Articular chondrocyte of knee joint (primary cell): ENCODE measurements around the gene ANP32E. TPM values are rescaled to one million over a fixed set of nuclear protein-coding genes. Genes with fewer than 3 reads are reported as not detected.

Experiments
- small RNA-seq: library from RNA; depleted of rRNA; stranded (forward); fragments of <200 nt; gene quantifications from one replicate; pipeline ENCODE3, GENCODE V24; 2012
- total RNA-seq: library from RNA; depleted of rRNA; stranded (reverse); fragments of >200 nt; gene quantifications from 2 replicates; pipeline ENCODE4 v1.2.3, GENCODE V29; 2012

The ANP32E gene
- total RNA-seq = 31.1 and 35.0 TPM in 2 replicates

DNA sequence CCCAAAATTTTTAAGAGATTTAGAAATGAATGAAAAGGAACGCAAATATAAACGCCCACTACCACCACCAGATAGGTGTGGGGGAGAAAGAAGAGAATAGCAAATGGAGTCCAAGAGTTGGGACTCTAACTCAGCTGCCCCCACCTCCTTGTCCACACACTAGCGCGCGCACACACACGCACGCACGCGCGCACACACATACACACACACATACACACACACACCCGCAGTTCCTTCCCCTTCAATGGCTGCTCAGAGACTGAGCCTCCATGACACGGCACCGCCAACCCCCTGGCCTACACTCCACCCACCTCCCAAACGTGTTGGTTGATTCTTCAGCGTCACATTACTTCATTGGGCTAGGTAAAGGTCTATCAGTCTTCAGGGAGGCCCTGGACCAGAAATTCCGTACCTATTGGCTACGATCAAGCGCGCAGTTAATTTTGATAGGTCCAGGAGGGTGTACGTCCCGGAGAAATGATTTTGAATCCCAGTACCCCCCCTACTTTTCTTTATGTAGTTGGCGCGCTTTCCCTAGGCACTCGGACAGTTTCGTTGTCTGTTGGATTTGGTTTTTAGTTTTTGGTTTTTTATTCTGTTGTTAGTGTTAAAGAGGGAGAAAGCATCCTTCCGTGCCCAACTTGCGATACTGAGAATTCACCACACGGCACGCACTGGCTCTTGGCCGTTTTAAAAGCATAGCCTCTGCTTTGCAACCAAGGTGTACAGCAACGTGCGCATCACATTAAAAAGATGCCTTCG lies at the start of gene ANP32E:
Gene ANP32E (minus strand): TSS at position 261 of the 762 bp plus-strand sequence. CDS start 326 bp downstream, outside the sequence.

DNA sequence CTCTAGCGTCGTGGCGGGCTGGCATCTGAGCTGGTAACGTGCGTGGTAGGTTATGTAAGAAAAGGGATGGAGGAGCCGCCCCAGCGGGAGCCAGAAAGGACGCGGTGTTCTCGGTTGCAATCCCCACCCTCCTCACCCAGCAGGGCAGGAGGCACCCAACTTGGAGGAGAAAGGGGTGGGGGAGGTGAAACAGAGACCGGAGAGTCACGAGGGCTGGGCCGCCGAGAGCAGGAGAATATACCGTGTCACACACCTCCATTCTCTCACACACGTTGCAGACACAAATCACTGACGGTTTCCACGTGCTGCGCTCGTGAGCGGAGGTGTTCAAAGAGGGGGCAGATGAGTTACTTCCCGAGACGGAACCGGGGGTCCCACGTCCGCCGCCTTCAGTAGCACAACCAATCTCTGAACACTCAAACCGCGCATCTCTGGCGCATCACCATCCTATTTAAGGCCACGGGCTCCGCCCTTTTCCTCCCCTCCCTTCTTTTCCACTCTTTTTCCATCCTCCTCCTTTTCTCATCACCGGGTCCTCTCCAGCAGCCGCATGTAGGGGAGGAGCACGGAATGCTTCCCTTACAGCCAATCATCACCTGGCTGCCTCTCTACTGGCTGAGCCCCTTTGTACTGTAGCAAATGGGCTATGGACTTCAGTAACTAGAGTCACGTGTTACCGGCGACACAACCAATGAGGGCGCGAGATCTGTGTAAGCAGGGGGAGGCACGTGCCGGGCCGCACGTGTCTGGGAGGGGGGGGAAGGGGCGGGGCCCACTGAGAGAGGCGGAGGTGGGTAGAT lies 46.0 kb upstream of the ANP32E start, which contains the start of gene CIART:
Gene CIART (plus strand): TSS at position 797 of the 800 bp plus-strand sequence. CDS start 714 bp downstream, outside the sequence.

DNA sequence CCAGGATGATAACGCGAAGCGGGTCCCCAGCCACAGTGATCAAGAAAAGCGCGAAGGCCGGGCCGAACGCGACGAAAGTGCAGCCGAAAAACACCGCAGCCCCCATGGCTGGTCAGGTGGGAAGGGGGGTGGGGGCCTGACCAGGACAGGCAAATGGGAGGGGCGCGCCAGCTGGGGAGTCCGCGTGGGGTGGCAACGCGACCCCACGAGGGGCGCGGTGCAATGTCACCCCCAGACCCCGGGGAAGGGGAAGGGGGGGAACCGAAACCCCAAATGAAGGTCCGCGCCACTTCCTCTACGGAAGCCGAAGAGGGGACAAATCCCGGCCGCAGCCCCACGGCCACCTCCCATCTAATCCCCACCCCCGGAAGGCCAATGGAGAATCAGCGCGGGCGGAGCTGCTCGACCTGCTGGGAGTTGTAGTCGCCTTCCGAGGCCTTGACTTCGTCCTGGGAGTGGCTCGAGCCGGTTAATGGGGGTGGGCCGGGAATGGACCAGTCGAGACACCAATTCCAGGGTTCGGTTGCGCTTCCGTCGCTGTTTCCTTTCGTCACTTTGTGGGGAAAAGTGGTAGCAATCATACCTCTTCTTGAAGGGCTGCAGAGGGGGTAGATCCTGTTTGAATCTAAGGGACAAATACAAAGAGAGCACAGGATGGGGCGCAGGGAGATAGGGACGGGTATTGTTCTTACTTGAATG lies 32.9 kb upstream of the ANP32E start, which contains the start of gene APH1A:
Gene APH1A (minus strand): TSS at position 312 of the 699 bp plus-strand sequence. CDS start 206 bp downstream, at position 106.

GRCh38 chr1:150257624-150258585 lies 22.0 kb upstream of the ANP32E start, which contains the start of gene CA14:
TSS of gene CA14 (plus strand) at chr1:150257774. CDS start at chr1:150258129, 355 bp downstream.

Small RNA genes within 50 kb of the gene (small RNA-seq; reads per million reads assigned to genes)
- not detected for gene RN7SL480P
- gene RNU2-17P = 0.92 reads per million, percentile 38 among the genes with 10 or more reads in this experiment

Other genes with a start within 250 kb of the ANP32E start
- 23.7 and 28.3 TPM in 2 replicates for gene OTUD7B, start 225.4 kb downstream of the ANP32E start, total RNA-seq
- gene VPS45, start 168.3 kb downstream of the ANP32E start, total RNA-seq = 53.1 and 55.7 TPM in 2 replicates
- gene PLEKHO1, start 86.2 kb downstream of the ANP32E start, total RNA-seq = 34.6 and 38.8 TPM in 2 replicates
- gene CA14, start 21.7 kb upstream of the ANP32E start, total RNA-seq = not detected in 2 replicates
- 120 and 129 TPM in 2 replicates for gene APH1A, start 32.9 kb upstream of the ANP32E start, total RNA-seq
- gene C1orf54, start 36.7 kb upstream of the ANP32E start, total RNA-seq = 17.7 and 20.8 TPM in 2 replicates
- 13.1 and 14.1 TPM in 2 replicates for gene CIART, start 46.4 kb upstream of the ANP32E start, total RNA-seq
- 32.3 and 33.1 TPM in 2 replicates for gene MRPS21, start 57.7 kb upstream of the ANP32E start, total RNA-seq
- gene PRPF3, start 85.4 kb upstream of the ANP32E start, total RNA-seq = 38.7 and 39.3 TPM in 2 replicates
- gene RPRD2, start 128.0 kb upstream of the ANP32E start, total RNA-seq = 16.5 and 17.2 TPM in 2 replicates